Erythroblast (primary cell): ENCODE measurements around the gene GLCE.

Source experiments
- GATA1 ChIP-seq: IDR thresholded peaks from 2 replicates; pipeline ENCODE4 v1.6.1; 2011; ENCODE audit warnings: low read depth, mild to moderate bottlenecking, control low read depth, low read length, moderate library complexity
- POLR2A ChIP-seq: IDR thresholded peaks from 2 replicates; pipeline ENCODE4 v1.6.1; 2011; ENCODE audit warnings: mild to moderate bottlenecking, low read length

GRCh38 chr15:69159805-69160140, 662 bp upstream of the GLCE start:
- TF ChIP-seq POLR2A (no peak), GATA1 (no peak)
